ENCODE data around the gene IGLL5. TPM values are rescaled to one million over a fixed set of nuclear protein-coding genes. Genes with fewer than 3 reads are reported as not detected.

The IGLL5 gene
- total and polyA plus RNA-seq, 9 of the 15 experiments (the other 6 are each of a cell fraction or from before 2014, with no cell fraction given) = not detected

- DNase-seq (ENCODE audit: extremely low read depth in 1 of 4, low spot score in 3 of 4) = peak in 3 of 4 experiments; percentile 63 to 67 (median 66)
- H3K79me2 ChIP-seq (ENCODE audit: control insufficient read depth, insufficient read depth, low read length) = no peaks in the 10 kb centered on the region
- H3K4me1 ChIP-seq (replicated peaks in 1 of 2; ENCODE audit: control insufficient read depth in 2 of 2, insufficient read depth in 2 of 2, low read length in 2 of 2) = peaks cover 16 to 18% of the 10 kb centered on the region in 2 experiments
- H4K20me1 ChIP-seq (replicated peaks; ENCODE audit: control insufficient read depth, insufficient read depth, low read length) = peaks cover 82% of the 10 kb centered on the region
- no peak for ATAC-seq
- intact Hi-C loops (cut with micrococcal nuclease) = no loop called here
- H3K27ac ChIP-seq (ENCODE audit: extremely low read depth, low read depth, low read length) = no peak overlapping the region
- BruUV-seq (replicated peaks) = no TSS peak
- H3K4me3 ChIP-seq = no peak overlapping the region
- WGBS (ENCODE audit: insufficient coverage, low coverage, missing lambda C conversion rate) = 4% methylated on average over 13 of the region's 13 CpGs
- CTCF ChIA-PET (ENCODE audit: low intra/inter-chr PET ratio) = interaction anchor here (0.6 to 0.9 kb wide), 2 partner anchors 35 to 206 kb away, joined by 3 to 4 read pairs; no protein-coding TSS in a partner anchor
- POLR2A ChIA-PET = interaction anchor here (1.0 to 6.9 kb wide), 5 partner anchors 9 to 38 kb away, joined by 3 to 74 read pairs (median 5); no protein-coding TSS in a partner anchor
- H3K36me3 ChIP-seq (ENCODE audit: control insufficient read depth, insufficient read depth, low read length) = no peaks in the 10 kb centered on the region
- in situ Hi-C loops (cut with MboI) = loop anchor here (25.0 kb wide), 1 partner anchor 1336 kb away; the partner anchor contains the start of gene SPECC1L
- no peak for FAIRE-seq
- no peak overlapping the region for H3K4me2 ChIP-seq (ENCODE audit: insufficient read depth, low read length)
- peaks cover 10 to 64% of the 10 kb centered on the region in 2 experiments; a peak in 4 of 5 replicates for H3K27me3 ChIP-seq (ENCODE audit: control insufficient read depth in 2 of 2, insufficient read depth in 2 of 2, low read length in 2 of 2)
- peaks cover 18% of the 10 kb centered on the region for H3K9me1 ChIP-seq (ENCODE audit: control insufficient read depth, insufficient read depth, low read length)
- no peaks in the 10 kb centered on the region for H3K9me3 ChIP-seq (replicated peaks; ENCODE audit: control insufficient read depth, insufficient read depth, low read depth, low read length)
- peak overlapping the region in 1 of 2 experiments; percentile 27; a peak in 1 of 4 replicates for H3K9ac ChIP-seq (ENCODE audit: insufficient read depth in 1 of 2, low read depth in 2 of 2, low read length in 2 of 2)
- no peak overlapping the region for H2AFZ ChIP-seq (ENCODE audit: low read depth, low read length)
- 0 out of 2 replicates have a peak, but pooled peaks have one; percentile 7 for TF ChIP-seq KLF13 (tag; IDR thresholded peaks at IDR 0.05; ENCODE audit: borderline replicate concordance, low read depth)
- TF ChIP-seq HBP1 (CRISPR knock-in tag; IDR thresholded peaks at IDR 0.05) = no peak
- TF ChIP-seq PHF8 (IDR thresholded peaks at IDR 0.05; ENCODE audit: borderline replicate concordance, low read length) = no peak
- TF ChIP-seq ATF2 (CRISPR knock-in tag; IDR thresholded peaks at IDR 0.05) = no peak
- TF ChIP-seq HNRNPLL (IDR thresholded peaks at IDR 0.05; ENCODE audit: low read depth, low read length, poor library complexity, severe bottlenecking) = no peak
- no peak for TF ChIP-seq TEAD1 (CRISPR knock-in tag; IDR thresholded peaks at IDR 0.05)
- no peak for TF ChIP-seq CSDE1 (IDR thresholded peaks at IDR 0.05)
- peak; percentile 64; the same call in 1 of the 2 replicates for TF ChIP-seq KLF1 (tag; IDR thresholded peaks at IDR 0.05)
- peak; percentile 4; the same call in 1 of the 2 replicates for TF ChIP-seq MCM3 (IDR thresholded peaks at IDR 0.05)
- TF ChIP-seq ZNF76 (CRISPR knock-in tag; IDR thresholded peaks at IDR 0.05; ENCODE audit: borderline replicate concordance) = no peak
- no peak for TF ChIP-seq ZBTB9 (CRISPR knock-in tag; IDR thresholded peaks at IDR 0.05)
- TF ChIP-seq MYC (IDR thresholded peaks at IDR 0.05; ENCODE audit: low read depth, low read length) = 0 out of 2 replicates have a peak, but pooled peaks have one; percentile 22
- TF ChIP-seq MYC (CRISPR knock-in tag; IDR thresholded peaks at IDR 0.05; ENCODE audit: borderline replicate concordance, low read depth) = no peak
- TF ChIP-seq ZBTB7A (IDR thresholded peaks at IDR 0.05; ENCODE audit: borderline replicate concordance, control insufficient read depth, low read depth, low read length) = peak; percentile 67; the same call in 1 of the 2 replicates
- TF ChIP-seq RB1 (IDR thresholded peaks at IDR 0.05; ENCODE audit: low read depth) = 0 out of 2 replicates have a peak, but pooled peaks have one; percentile 14
Measured at GRCh38 chr22:22926370-22927195, 39.0 kb downstream of the IGLL5 start.

Data from K562 (cell line).